Right cardiac atrium (tissue), 5 donors: ENCODE results near the gene LRRC32. TPM values are rescaled to one million over a fixed set of nuclear protein-coding genes. Genes with fewer than 3 reads are reported as not detected.
A peak's percentile ranks its signal among the peaks of the same experiment; 100 is the strongest.

Experiments used
- ATAC-seq, 2 donors: fragments of 200-7000 bp; cut with Tn5 transposase; one replicate each; pipeline versions ENCODE4 v1.8.0 to v1.9.1; 2020; ENCODE audit warnings: moderate library complexity in 2 of 2, mild to moderate bottlenecking in 1 of 2
- DNase-seq, 3 donors: peaks; one replicate each; pipeline ENCODE4 v3.0.0-alpha.2; 2020
- H3K27ac ChIP-seq: one replicate; pipeline ENCODE4 v1.5.1; 2013; ENCODE audit warnings: mild to moderate bottlenecking, low read length, control low read depth, moderate library complexity
- H3K27me3 ChIP-seq: one replicate; pipeline ENCODE4 v1.6.1; 2013; ENCODE audit not compliant: control insufficient read depth, insufficient read depth
- H3K4me1 ChIP-seq: one replicate; pipeline ENCODE4 v1.6.1; 2013; ENCODE audit warnings: low read length; ENCODE audit not compliant: control insufficient read depth, insufficient read depth
- H3K4me3 ChIP-seq: one replicate; pipeline ENCODE4 v1.5.1; 2013; ENCODE audit warnings: low read length, control low read depth
- H3K9me3 ChIP-seq: one replicate; pipeline ENCODE4 v1.6.1; 2013; ENCODE audit warnings: low read length; ENCODE audit not compliant: control insufficient read depth
- WGBS: extraction: QIAGEN DNeasy Blood & Tissue Kit; methylation state at CpG from one replicate; pipeline ENCODE4 v1.1.7; 2013; 5-methylcytosine and 5-hydroxymethylcytosine counted together
- intact Hi-C, 4 donors: fragments of 100-400 bp; cut with DNase I; formaldehyde crosslinking; loops; one replicate each; pipeline versions ENCODE4 v1.11.0 to v1.14.0; 2022 to 2023
- polyA plus RNA-seq: library from polyadenylated mRNA; stranded (reverse); fragments of 200-250 nt; gene quantifications from one replicate; pipeline ENCODE4 v1.2.3, GENCODE V29; 2013
- total RNA-seq, 4 donors: library from RNA; stranded (reverse); fragmentation: NEBNext Ultra II Directional; extraction: Animal tissue kit (Norgen Biotek cat#: 25700); gene quantifications; one replicate each; pipeline ENCODE4 v1.2.1, GENCODE V29; 2021
- donor health status: healthy with polysubstance abuse.
- donor health status: DM: no; HTN: yes; CAD: no.
- donor health status: DM: no; HTN: no; CAD: no.
- donor health status: DM: no; HTN: yes; CAD: no; lungs with severe emphysema.
- donor health status: DM: yes; HTN: yes; CAD: no.

Gene LRRC32
- total and polyA plus RNA-seq, 5 donors = 27.7 to 72.1 (median 47.1) TPM

DNA sequence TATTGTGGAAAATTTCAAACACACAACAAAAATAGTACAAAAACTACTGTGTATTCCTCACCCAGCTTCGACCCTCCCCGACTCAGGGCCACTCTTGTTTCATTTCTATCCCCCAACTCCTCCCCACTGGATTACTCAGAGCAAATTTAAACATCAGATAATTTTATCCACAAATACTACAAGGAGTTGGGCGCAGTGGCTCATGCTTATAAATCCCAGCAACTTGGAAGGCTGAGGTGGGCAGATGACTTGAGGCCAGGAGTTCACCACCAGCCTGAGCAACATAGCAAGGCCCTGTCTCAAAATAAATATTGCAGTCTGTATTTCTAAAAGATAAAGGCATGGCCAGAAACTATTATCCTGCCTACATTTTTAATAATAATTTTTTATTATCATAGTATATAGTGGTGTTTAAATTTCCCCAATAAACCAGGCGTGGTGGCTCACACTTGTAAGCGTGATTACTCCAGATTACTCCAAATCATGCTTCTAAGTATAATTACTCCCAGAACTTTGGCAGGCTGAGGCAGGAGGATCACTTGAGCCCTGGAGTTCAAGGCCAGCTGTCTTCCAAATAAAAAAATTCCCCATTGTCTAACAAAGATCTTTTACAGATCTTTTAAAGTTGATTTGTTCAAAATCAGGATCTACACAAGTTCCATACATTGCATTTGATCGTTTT lies 39.8 kb downstream of the LRRC32 start:
- no peaks in the 10 kb centered on the region for H3K9me3 ChIP-seq
- H3K27ac ChIP-seq = peak overlapping the region; percentile 79
- no peaks in the 10 kb centered on the region for H3K27me3 ChIP-seq
- ATAC-seq (no peak), DNase-seq (no peak)
- H3K4me1 ChIP-seq = peaks cover 8% of the 10 kb centered on the region
- no peak overlapping the region for H3K4me3 ChIP-seq
- intact Hi-C loops = no loop called here
- 61% methylated on average over 6 of the region's 6 CpGs for WGBS

DNA sequence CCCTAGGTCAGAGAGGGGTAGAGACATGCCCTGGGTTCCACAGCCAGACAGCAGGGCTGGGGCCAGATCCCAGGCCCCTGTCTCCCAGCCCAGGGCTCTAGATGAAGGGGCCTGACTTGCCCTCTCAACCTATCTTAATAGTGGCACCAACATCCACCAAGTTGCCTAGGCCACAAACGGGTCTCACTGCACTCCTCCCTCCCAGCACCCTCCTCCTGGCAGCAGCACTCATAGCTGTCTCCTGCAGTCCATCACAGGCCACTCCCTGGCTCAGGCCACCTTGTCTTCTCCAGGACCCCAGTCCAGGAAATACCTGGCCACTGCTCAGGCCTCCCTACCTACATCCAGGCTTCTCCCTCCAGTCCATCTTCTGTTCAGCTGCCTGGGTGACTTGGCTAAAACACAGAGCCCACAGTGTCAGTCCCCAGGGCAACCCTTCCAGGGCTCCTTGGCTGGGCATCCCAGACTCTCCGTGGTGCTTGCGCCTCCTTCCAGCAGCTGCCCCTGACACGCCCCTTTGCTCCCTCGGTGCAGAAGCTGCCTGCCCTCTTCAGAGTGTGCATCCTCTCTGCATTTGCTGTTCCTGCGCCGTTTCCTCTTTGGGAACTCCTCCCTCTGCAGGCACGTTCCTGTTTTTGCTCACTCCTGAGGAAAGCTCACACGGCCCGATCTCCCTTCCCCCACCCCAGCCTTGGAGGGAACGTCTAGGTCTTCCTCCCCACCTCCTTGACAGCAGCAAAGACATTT lies 40.5 kb downstream of the LRRC32 start:
- Histone ChIP-seq H3K9me3 (no peaks in the 10 kb centered on the region), H3K27me3 (no peaks in the 10 kb centered on the region), H3K27ac (peak overlapping the region; percentile 79), H3K4me1 (peaks cover 8% of the 10 kb centered on the region), H3K4me3 (no peak overlapping the region)
- ATAC-seq = peak; percentile 86 to 90
- intact Hi-C loops = no loop called here
- WGBS = 26% methylated on average over 11 of the region's 11 CpGs
- peak; percentile 80 to 91 (median 90) for DNase-seq

DNA sequence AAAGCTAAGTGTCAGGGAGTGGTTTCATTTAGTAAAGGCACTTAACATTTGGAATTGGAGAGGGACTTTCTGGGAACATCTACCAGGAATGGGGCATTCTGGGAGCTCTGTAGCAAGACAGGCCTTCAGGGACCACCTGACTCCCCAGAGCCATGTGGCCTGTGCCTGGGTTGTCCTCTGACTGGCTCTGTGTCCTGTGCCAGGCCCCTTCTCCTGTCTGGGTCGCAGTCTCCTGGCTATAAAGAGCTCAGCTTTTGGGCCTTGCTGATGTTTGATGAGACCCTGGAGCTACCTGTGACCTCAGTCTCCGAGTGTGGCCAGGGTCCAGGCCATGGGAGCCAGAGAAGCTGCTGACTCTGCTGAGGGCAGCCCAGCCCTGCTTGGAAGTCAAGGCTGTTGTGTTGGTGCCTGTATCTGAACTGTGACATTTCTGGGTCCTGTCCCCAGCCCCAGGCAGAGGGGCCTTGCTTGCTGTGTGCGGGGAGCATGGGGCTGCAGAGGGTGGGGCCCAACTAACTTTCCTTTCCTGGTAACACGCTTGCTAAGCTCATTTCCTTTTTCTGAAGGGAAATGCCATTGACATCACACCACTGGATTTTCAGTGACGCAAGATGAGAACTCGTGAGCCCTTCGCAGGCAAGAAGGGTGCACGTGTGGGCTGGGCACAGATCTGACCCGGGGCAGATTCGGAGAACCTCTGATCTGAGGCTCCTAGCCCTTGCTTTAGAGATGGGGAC lies 41.3 kb downstream of the LRRC32 start:
- WGBS = 68% methylated on average over 10 of the region's 10 CpGs
- H3K27me3 ChIP-seq = no peaks in the 10 kb centered on the region
- peak overlapping the region; percentile 81 for H3K27ac ChIP-seq
- DNase-seq (peak; percentile 63 to 70 (median 68)), ATAC-seq (peak; percentile 77 to 91)
- intact Hi-C loops = no loop called here
- no peak overlapping the region for H3K4me3 ChIP-seq
- H3K9me3 ChIP-seq = no peaks in the 10 kb centered on the region
- H3K4me1 ChIP-seq = peaks cover 8% of the 10 kb centered on the region

DNA sequence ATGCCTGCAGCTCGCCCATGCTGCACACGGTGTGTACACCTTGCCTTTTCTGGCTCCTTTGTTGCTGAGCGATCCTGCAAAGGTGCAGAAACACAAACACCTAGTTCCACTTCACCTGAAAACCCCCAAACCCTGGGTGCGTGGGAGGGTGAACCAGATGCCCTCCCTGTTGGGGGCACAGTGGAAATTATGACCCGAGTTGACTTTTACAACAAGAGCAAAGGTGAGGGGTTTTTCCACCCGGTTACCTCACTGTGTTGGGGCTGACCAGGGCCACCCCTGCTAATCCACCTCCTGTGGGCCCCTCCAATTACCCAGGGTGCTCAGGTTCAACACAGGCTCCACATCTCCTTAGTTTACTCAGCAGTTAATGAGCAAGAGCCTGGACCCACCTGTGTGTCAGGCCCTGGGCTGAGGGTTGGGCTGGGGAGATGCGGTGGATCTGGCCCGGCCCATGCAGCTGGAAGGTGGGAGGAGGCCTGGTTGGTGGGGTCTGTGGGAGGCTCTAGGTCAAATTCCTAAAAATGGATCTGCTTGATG lies 42.1 kb downstream of the LRRC32 start:
- no peaks in the 10 kb centered on the region for H3K27me3 ChIP-seq
- no peak overlapping the region for H3K4me3 ChIP-seq
- DNase-seq = no peak
- ATAC-seq = no peak
- 96% methylated on average over 8 of the region's 8 CpGs for WGBS
- no peak overlapping the region for H3K27ac ChIP-seq
- intact Hi-C loops = no loop called here
- H3K4me1 ChIP-seq = peaks cover 8% of the 10 kb centered on the region
- H3K9me3 ChIP-seq = no peaks in the 10 kb centered on the region

DNA sequence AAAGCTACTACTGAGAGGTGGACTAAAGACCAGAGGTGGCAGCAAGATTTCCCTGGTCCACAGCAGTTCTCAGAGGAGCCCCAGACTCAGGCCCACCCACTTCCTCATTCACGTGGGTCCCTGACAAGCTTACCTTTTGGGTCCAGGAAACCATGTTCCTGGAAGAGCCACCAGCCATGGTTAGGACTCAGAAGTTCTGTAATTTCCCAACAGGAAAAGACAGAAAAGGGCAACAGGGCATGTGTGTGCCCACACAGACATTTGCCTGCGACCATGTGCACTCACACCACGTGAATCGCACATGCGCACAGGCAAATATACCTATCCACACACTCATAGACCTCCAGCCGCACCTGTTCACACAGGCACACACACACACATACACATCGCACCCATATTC lies 42.9 kb downstream of the LRRC32 start:
- DNase-seq = no peak
- H3K27ac ChIP-seq = no peak overlapping the region
- no peaks in the 10 kb centered on the region for H3K9me3 ChIP-seq
- ATAC-seq = no peak
- intact Hi-C loops = no loop called here
- H3K4me1 ChIP-seq = peaks cover 8% of the 10 kb centered on the region
- no peaks in the 10 kb centered on the region for H3K27me3 ChIP-seq
- WGBS = 86% methylated on average over 7 of the region's 7 CpGs
- no peak overlapping the region for H3K4me3 ChIP-seq

DNA sequence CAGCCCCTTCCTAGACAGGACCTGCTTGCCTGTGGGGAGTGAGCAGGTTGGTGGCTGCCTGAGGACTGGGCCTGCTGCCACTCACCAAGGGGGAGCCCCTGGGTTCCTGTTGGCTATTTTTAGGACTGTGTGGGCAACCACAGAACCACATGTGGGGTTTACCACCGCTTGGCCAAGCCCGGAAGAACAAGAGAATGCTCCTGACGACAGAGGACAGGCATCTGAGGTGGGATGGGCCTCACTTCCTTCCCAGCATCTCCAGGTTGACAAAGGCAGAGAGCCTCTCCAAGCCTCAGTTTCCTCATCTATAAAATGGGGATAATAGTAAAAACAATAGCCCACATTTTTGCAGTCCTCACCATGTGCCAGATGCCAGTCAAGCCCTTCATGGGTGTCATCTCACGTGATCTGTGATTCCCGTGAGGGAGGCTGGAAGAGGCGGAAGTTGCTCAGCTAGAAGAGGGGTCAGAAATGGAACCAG lies 43.6 kb downstream of the LRRC32 start:
- H3K4me1 ChIP-seq = peaks cover 8% of the 10 kb centered on the region
- no peak overlapping the region for H3K27ac ChIP-seq
- H3K4me3 ChIP-seq = no peak overlapping the region
- no peak for DNase-seq
- intact Hi-C loops = no loop called here
- no peak for ATAC-seq
- WGBS = 78% methylated on average over 6 of the region's 6 CpGs
- H3K27me3 ChIP-seq = no peaks in the 10 kb centered on the region
- no peaks in the 10 kb centered on the region for H3K9me3 ChIP-seq

DNA sequence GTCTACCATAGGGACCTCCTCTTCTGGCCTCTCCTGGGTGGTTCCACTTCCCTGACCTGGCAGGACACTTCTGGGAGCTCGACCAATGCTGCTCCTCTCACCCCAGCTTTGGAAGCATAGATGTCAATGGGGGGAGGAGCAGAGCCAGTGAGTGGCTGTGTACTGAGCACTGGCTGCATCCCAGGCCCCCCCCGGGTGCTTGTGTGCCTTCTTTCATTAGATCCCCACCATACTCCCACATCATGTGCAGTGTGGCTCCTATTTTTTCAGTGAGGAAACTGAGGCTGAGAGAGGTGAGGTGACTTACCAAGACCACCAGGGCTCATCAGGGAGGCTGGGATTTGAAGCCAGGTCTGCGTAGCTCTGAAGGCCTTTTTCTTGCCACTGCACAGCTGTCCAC lies 44.3 kb downstream of the LRRC32 start:
- no peaks in the 10 kb centered on the region for H3K27me3 ChIP-seq
- ATAC-seq (no peak), DNase-seq (peak in 1 of 3 donors; percentile 18)
- no peaks in the 10 kb centered on the region for H3K9me3 ChIP-seq
- intact Hi-C loops = no loop called here
- H3K27ac ChIP-seq = no peak overlapping the region
- H3K4me1 ChIP-seq = peaks cover 8% of the 10 kb centered on the region
- no peak overlapping the region for H3K4me3 ChIP-seq
- WGBS = 95% methylated on average over 3 of the region's 3 CpGs

DNA sequence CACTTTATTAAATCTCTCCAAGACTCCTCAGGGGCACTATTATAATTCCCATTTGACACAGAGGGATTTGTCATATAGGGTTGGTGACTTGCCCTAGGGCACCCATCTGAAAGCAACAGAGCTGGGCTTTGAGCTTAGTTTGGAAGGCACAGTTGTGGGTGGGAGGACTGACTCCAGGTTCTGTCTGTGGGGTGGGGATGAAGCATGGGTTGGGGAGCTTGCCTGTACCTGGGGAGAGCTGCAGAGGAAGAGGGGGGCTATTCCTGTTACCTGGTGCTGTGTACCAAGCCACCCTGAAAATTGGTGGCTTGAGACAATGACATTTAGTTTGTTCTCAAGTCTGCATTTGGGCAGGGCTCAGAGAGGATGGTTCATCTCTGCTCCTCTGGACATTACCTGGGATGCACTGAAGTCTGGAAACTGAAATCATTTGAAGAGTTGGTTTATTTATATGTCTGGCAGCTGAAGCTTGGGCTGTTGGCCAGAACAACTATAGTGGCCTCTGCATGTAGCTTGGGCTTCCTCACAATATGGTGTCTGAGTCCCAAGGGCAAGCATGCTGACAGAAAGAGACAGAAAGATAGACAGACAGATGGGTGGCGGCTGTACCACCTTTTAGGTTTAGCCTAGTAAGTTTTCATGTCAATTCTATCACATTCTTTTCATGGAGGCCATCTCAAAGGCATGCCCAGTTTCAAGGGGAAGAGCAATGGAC lies 44.9 kb downstream of the LRRC32 start:
- no peak for ATAC-seq
- no peak overlapping the region for H3K4me3 ChIP-seq

DNA sequence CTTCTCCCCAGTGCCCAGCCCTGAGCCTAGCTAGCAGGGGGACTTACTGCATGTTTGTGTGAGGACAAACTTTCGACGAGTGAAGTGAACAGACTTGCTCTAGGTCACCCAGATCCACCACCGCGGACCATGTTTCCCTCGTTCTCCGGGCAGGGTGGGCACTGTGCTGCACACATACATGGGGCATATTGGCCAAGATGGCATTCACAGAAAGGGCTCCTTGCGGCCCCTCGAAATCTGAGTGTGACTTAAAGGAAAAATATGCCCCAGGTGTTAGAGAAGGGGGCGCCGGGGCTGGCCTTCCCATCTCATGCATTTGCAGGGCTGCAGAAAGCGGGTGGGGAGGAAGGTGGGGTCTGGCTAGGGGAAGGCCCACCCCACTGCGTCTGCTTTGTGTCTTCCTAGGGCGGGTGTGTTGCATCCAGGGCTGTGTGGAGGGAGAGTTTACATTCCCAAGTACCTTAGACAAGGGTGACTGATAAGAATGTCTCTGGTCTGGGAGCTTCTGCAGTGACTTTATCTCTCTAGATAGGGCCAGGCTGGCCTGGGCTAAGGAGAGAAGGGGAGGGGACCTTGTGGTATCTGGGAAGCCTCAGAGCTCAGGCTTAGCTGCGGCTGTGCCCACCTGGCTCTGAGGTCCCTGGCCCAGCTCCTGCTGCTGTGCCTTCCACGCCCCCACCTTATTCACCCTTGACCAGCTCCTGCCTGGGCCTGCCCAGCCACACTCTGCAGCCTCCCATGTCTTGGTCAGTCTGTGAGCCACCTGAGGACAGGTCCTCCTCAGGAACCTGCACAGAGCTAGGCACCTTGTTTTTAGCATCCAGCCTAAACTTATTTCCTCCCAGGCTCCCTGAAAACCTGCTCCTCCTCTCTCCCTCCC lies 45.8 kb downstream of the LRRC32 start:
- Histone ChIP-seq H3K4me3 (no peak overlapping the region), H3K27ac (no peak overlapping the region), H3K4me1 (peaks cover 3% of the 10 kb centered on the region), H3K9me3 (no peaks in the 10 kb centered on the region), H3K27me3 (no peaks in the 10 kb centered on the region)
- DNase-seq (peak in 1 of 3 donors; percentile 42), ATAC-seq (no peak)
- intact Hi-C loops = no loop called here
- WGBS = 86% methylated on average over 15 of the region's 15 CpGs

More for the DNA sequence above, 44.9 kb downstream of the LRRC32 start:
- Histone ChIP-seq H3K4me1 (peaks cover 8% of the 10 kb centered on the region), H3K27me3 (no peaks in the 10 kb centered on the region), H3K9me3 (no peaks in the 10 kb centered on the region), H3K27ac (no peak overlapping the region)
- intact Hi-C loops = no loop called here
- DNase-seq = no peak
- 98% methylated on average over 1 of the region's 1 CpG for WGBS
